Mononuclear cell (primary cell): ENCODE data around the gene FHL2. TPM values are rescaled to one million over a fixed set of nuclear protein-coding genes. Genes with fewer than 3 reads are reported as not detected.

ENCODE experiments used
- H3K27me3 ChIP-seq: 2 replicates; pipeline ENCODE4 v1.6.0; 2011; ENCODE audit warnings: low read length, control low read depth; ENCODE audit not compliant: insufficient read depth
- H3K4me1 ChIP-seq: 2 replicates; pipeline ENCODE4 v1.5.1; 2011; ENCODE audit warnings: mild to moderate bottlenecking, low read length, control low read depth; ENCODE audit not compliant: insufficient read depth
- H3K4me3 ChIP-seq: 2 replicates; pipeline ENCODE4 v1.5.1; 2011; ENCODE audit warnings: mild to moderate bottlenecking, low read length, moderate library complexity
- H3K9me3 ChIP-seq: 2 replicates; pipeline ENCODE4 v1.5.1; 2011; ENCODE audit warnings: low read depth, mild to moderate bottlenecking, control low read depth, low read length
- total RNA-seq: library from RNA; depleted of rRNA; stranded (reverse); fragments of >200 nt; gene quantifications from one replicate; pipeline ENCODE4 v1.2.3, GENCODE V29; 2012

FHL2 gene
- total RNA-seq, 1 donor = 2.2 TPM

- H3K27me3 ChIP-seq = no peaks in the 10 kb centered on the region
- H3K4me3 ChIP-seq = no peak overlapping the region
- peaks cover 13% of the 10 kb centered on the region for H3K4me1 ChIP-seq
- H3K9me3 ChIP-seq = no peaks in the 10 kb centered on the region
Observed at GRCh38 chr2:105315314-105315713, 83.5 kb downstream of the FHL2 start.

GRCh38 chr2:105313877-105314276, 85.0 kb downstream of the FHL2 start:
- Histone ChIP-seq H3K27me3 (no peaks in the 10 kb centered on the region), H3K9me3 (no peaks in the 10 kb centered on the region), H3K4me3 (no peak overlapping the region), H3K4me1 (peaks cover 25% of the 10 kb centered on the region)

Other genes starting within 250 kb of the FHL2 start
- gene GPR45, start 157.3 kb downstream of the FHL2 start, total RNA-seq = not detected
- 21.5 TPM for gene TGFBRAP1, start 69.3 kb downstream of the FHL2 start, total RNA-seq
- 23.2 TPM for gene C2orf49, start 61.5 kb downstream of the FHL2 start, total RNA-seq